Stomach smooth muscle (tissue), 2 donors: Measurements from ENCODE around the gene NID2.

Experiments used
- H3K27ac ChIP-seq: one replicate; pipeline ENCODE4 v1.7.0; 2013; ENCODE audit warnings: mild to moderate bottlenecking, low read length, inconsistent platforms
- H3K27me3 ChIP-seq, 2 donors: one replicate each; pipeline ENCODE4 v1.7.0; 2013; ENCODE audit warnings: low read length in 2 of 2; ENCODE audit not compliant: insufficient read depth in 2 of 2, control insufficient read depth in 1 of 2
- H3K36me3 ChIP-seq, 2 donors: one replicate each; pipeline ENCODE4 v1.7.0; 2013; ENCODE audit warnings: low read length in 2 of 2; ENCODE audit not compliant: control insufficient read depth in 2 of 2, insufficient read depth in 2 of 2
- H3K4me1 ChIP-seq: one replicate; pipeline ENCODE4 v1.7.0; 2013; ENCODE audit warnings: low read length; ENCODE audit not compliant: control insufficient read depth, insufficient read depth
- H3K4me3 ChIP-seq, 2 donors: one replicate each; pipeline ENCODE4 v1.7.0; 2013; ENCODE audit warnings: low read length in 2 of 2
- H3K9ac ChIP-seq, 2 donors: one replicate each; pipeline ENCODE4 v1.7.0; 2013; ENCODE audit warnings: low read length in 2 of 2, mild to moderate bottlenecking in 1 of 2
- H3K9me3 ChIP-seq, 2 donors: one replicate each; pipeline ENCODE4 v1.7.0; 2013; ENCODE audit warnings: low read length in 2 of 2; ENCODE audit not compliant: control insufficient read depth in 2 of 2
- donor health status: healthy.
- donor health status: Pancreatic carcinoma.

The NID2 gene

GRCh38 chr14:52068615-52069306 is at the start of gene NID2:
Gene NID2, minus strand, starts transcription at chr14:52069059. Its CDS starts 65 bp downstream, at chr14:52068994.
- H3K36me3 ChIP-seq, result peaks cover 0 to 3% of the 10 kb centered on the region in 2 donors
- H3K9me3 ChIP-seq, result no peaks in the 10 kb centered on the region
- H3K27me3 ChIP-seq, result no peaks in the 10 kb centered on the region
- H3K4me3 ChIP-seq, result peak within 1 kb of the TSS; percentile 96 to 98
- peak within 1 kb of the TSS; percentile 88 to 92 for H3K9ac ChIP-seq
- H3K4me1 ChIP-seq, result peaks cover 33% of the 10 kb centered on the region
- H3K27ac ChIP-seq, result peak within 1 kb of the TSS; percentile 94

- Histone ChIP-seq H3K27me3 (no peaks in the 10 kb centered on the region), H3K27ac (no peak overlapping the region), H3K9ac (no peak overlapping the region), H3K36me3 (no peaks in the 10 kb centered on the region), H3K4me1 (no peaks in the 10 kb centered on the region), H3K4me3 (no peak overlapping the region), H3K9me3 (no peaks in the 10 kb centered on the region)
Observed at GRCh38 chr14:52117111-52117832, 48.4 kb upstream of the NID2 start.

GRCh38 chr14:52115286-52115685 is 46.4 kb upstream of the NID2 start:
- Histone ChIP-seq H3K9ac (no peak overlapping the region), H3K9me3 (no peaks in the 10 kb centered on the region), H3K36me3 (no peaks in the 10 kb centered on the region), H3K4me3 (no peak overlapping the region), H3K27ac (no peak overlapping the region), H3K4me1 (peaks cover 3% of the 10 kb centered on the region), H3K27me3 (no peaks in the 10 kb centered on the region)

- H3K9me3 ChIP-seq, result no peaks in the 10 kb centered on the region
- no peak overlapping the region for H3K27ac ChIP-seq
- H3K27me3 ChIP-seq, result no peaks in the 10 kb centered on the region
- no peaks in the 10 kb centered on the region for H3K36me3 ChIP-seq
- no peak overlapping the region for H3K9ac ChIP-seq
- H3K4me1 ChIP-seq, result peaks cover 3% of the 10 kb centered on the region
- no peak overlapping the region for H3K4me3 ChIP-seq
Observed at GRCh38 chr14:52112336-52113018, 43.6 kb upstream of the NID2 start.

- Histone ChIP-seq H3K9me3 (no peaks in the 10 kb centered on the region), H3K27me3 (no peaks in the 10 kb centered on the region), H3K4me1 (peaks cover 9% of the 10 kb centered on the region), H3K9ac (no peak overlapping the region), H3K27ac (no peak overlapping the region), H3K4me3 (no peak overlapping the region), H3K36me3 (no peaks in the 10 kb centered on the region)
Observed at GRCh38 chr14:52111583-52111982, 42.7 kb upstream of the NID2 start.

GRCh38 chr14:52110441-52111086 is 41.7 kb upstream of the NID2 start:
- H3K27ac ChIP-seq, result no peak overlapping the region
- no peak overlapping the region for H3K9ac ChIP-seq
- H3K4me1 ChIP-seq, result peaks cover 11% of the 10 kb centered on the region
- no peak overlapping the region for H3K4me3 ChIP-seq
- H3K36me3 ChIP-seq, result no peaks in the 10 kb centered on the region
- no peaks in the 10 kb centered on the region for H3K9me3 ChIP-seq
- H3K27me3 ChIP-seq, result no peaks in the 10 kb centered on the region

GRCh38 chr14:52108823-52109222 is 40.0 kb upstream of the NID2 start:
- no peaks in the 10 kb centered on the region for H3K36me3 ChIP-seq
- H3K9me3 ChIP-seq, result no peaks in the 10 kb centered on the region
- no peak overlapping the region for H3K27ac ChIP-seq
- H3K4me3 ChIP-seq, result no peak overlapping the region
- no peak overlapping the region for H3K9ac ChIP-seq
- H3K4me1 ChIP-seq, result peaks cover 11% of the 10 kb centered on the region
- H3K27me3 ChIP-seq, result no peaks in the 10 kb centered on the region

GRCh38 chr14:52106840-52107239 is 38.0 kb upstream of the NID2 start:
- H3K27ac ChIP-seq, result peak overlapping the region; percentile 70
- no peaks in the 10 kb centered on the region for H3K9me3 ChIP-seq
- peak overlapping the region; percentile 1 to 51 for H3K9ac ChIP-seq
- H3K27me3 ChIP-seq, result no peaks in the 10 kb centered on the region
- no peaks in the 10 kb centered on the region for H3K36me3 ChIP-seq
- peak overlapping the region in 1 of 2 donors; percentile 29 for H3K4me3 ChIP-seq
- H3K4me1 ChIP-seq, result peaks cover 11% of the 10 kb centered on the region

- Histone ChIP-seq H3K27ac (no peak overlapping the region), H3K4me3 (no peak overlapping the region), H3K27me3 (no peaks in the 10 kb centered on the region), H3K36me3 (no peaks in the 10 kb centered on the region), H3K9ac (no peak overlapping the region), H3K4me1 (peaks cover 8% of the 10 kb centered on the region), H3K9me3 (no peaks in the 10 kb centered on the region)
Observed at GRCh38 chr14:52103416-52103815, 34.6 kb upstream of the NID2 start.

- no peak overlapping the region for H3K27ac ChIP-seq
- H3K9me3 ChIP-seq, result no peaks in the 10 kb centered on the region
- no peaks in the 10 kb centered on the region for H3K27me3 ChIP-seq
- no peak overlapping the region for H3K9ac ChIP-seq
- H3K36me3 ChIP-seq, result no peaks in the 10 kb centered on the region
- H3K4me3 ChIP-seq, result no peak overlapping the region
- no peaks in the 10 kb centered on the region for H3K4me1 ChIP-seq
Observed at GRCh38 chr14:52095794-52096193, 26.9 kb upstream of the NID2 start.
